HL-60/S4 (cell line): ENCODE measurements around the gene XDH.

Experiments
- in situ Hi-C: fragments of 300-500 bp; cut with MboI; formaldehyde crosslinking; loops from 2 replicates; pipeline ENCODE4 v1.14.3; 2022; ENCODE audit warnings: low sequenced_read_pairs

The XDH gene

DNA sequence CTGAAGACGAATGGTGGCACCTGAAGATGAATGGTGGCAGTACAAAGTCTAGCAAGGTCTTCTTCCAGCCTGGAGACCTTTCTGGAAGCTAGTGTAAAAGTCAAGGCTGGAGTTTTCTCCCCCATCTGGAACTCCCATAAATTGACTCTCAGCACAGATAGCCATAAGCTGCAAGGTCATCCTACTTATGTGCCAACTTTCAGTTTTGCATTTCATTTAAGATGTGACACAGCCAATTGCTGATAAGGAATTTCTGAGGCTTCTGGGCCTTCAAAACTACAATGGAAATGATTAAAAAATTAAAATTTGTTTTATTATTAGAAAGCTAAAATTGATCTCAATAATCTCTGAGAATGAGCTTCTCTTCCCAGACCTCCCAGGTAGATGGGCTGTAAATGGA, 10.2 kb downstream of the XDH start:
- in situ Hi-C loops = no loop called here

DNA sequence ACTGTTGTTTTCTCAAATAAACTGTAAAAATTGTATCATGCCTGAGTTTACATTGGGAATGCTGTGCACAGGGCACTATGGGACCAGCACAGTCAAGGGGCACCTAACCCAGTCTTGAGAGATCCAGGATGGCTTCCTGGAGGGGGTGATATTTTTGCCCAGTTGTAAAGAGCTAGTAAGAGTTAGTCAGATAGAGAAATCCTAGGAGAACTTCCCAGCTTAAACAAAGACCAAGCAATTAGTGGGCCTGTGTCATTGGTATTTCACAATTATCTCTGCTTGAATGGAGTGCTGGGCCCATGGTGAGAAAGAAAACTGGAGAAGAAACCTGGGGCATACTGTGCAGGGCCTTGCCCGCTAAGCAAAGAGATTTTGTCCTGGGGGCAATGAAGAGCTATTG, 12.2 kb downstream of the XDH start:
- in situ Hi-C loops = no loop called here

DNA sequence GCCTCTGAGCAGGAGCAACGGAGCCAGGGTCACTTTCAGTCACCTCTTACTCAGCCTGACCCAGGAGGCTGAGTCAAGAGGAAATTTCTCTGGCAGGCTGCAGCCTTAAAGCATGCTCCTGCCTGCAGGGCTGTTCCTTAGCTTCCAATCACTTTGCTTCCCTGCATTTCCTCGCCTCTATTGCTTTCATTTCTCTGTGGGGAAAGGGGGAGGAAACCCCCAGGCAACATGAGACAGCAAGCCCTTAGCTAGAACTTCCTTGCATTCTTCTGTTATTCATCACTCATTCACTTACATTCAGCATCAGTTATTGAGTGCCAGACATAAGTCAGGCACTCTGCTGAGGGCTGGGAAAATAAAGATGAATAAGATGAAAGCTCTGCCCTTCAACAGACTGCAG, 13.0 kb downstream of the XDH start:
- in situ Hi-C loops = no loop called here

DNA sequence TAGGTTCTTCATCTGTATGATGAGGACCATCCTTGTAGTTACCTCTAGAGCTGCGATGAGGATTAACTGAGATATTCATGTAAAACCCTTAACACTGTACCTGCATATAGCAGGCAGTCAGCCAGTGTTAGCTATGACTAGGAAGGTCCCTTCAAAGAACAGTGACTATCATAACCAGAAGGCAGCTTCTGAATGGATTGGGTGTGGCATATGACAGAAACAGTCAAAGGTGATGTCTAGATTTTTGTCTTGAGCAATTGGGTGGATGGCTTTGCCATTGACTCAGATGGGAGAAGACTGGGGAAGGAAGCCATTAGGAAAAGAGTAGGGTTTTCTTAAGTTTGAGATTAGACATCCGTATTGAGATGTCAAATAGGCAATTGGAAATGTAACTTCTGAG, 15.7 kb downstream of the XDH start:
- in situ Hi-C loops = no loop called here

DNA sequence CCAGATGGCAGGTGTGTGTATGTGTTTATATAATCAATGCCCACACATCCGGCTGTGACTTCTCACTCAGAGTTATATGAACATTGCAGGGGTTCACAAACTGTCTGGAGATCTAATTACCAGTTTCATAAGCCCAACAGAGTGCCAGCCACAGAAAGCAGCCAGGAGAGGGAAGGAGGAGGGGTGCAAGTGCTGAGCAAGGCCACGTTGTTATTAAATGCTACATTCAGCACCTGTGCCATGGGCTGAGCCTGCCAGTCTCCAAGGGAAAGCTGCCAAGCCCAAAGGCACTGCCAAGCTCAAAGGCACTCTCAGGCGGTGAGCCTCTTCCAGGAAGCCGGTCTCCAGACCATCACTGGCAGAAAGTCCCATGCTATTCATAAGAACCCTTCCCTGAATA, 17.4 kb downstream of the XDH start:
- in situ Hi-C loops = no loop called here

DNA sequence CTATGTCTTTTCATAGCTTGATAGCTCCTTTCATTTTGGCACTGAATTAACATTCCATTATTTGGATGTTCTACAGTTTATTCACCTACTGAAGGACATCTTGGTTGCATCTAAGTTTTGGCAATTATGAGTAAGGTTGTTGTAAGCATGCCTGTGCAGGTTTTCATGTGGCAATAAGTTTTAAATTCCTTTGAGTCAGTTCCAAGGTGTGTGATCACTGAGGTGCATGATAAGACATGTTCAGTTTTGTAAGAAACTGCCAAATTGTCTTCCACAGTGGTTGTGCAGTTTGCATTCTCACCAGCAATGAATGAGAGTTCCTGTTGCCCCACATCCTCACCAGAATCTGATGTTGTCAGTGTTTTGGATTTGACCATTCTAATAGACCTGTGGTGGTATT, 24.2 kb downstream of the XDH start:
- in situ Hi-C loops = no loop called here

DNA sequence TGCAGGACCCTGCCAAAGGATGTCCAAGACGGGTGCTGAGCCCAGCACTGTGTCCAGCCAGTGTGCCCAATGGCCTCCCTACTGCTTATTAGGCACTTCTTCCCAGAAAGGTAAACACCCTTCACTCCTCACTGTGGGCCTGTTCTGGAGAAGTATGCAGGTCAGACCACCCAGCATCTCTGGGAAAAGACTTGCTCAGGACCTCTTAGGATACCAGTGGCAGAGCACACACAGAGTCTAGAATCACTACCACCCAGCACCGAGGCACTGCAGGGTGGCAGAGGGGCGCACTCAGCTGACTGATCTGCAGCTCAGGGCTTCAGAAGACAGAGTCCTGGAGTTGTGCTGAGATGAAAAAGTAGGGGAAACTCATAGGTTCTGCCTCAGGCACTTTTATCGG, 25.8 kb downstream of the XDH start:
- in situ Hi-C loops = no loop called here

DNA sequence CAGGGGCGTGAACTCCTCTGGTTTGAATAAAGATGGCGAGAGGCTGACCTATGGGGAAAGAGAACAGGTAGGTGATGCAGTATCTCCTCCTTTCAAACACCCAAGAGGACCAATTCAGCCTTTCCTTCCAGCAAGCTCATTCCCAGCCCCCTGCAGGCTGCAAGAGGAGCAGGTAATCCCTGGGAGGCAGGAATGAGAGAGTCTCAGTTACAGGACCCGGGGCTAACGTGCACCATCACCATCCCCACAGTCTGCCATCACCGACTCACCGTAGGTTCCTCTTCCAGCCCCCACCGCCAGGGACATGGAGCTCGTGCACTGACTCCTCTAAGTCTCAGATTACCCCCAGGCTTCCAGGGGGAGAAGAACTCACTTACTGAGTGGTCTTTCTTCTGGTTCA, 26.7 kb downstream of the XDH start:
- in situ Hi-C loops = no loop called here

DNA sequence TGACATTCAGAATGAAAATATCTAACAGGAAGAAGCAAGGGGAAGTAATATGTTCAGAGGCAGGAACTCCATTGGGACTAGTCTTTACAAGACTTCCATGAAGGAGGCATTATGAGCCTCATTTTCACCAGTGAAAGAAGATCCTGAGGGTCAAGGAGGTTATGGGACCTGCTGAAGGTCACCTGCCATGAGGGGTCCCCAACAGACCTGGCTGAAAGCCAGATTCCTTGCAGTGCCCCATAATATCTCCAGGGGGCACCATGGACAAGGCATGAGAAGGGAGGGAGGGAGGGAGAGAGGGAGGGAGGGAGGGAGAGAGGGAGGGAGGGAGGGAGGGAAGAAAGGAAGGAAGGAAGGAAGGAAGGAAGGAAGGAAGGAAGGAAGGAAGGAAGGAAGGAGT, 27.9 kb downstream of the XDH start:
- in situ Hi-C loops = no loop called here

DNA sequence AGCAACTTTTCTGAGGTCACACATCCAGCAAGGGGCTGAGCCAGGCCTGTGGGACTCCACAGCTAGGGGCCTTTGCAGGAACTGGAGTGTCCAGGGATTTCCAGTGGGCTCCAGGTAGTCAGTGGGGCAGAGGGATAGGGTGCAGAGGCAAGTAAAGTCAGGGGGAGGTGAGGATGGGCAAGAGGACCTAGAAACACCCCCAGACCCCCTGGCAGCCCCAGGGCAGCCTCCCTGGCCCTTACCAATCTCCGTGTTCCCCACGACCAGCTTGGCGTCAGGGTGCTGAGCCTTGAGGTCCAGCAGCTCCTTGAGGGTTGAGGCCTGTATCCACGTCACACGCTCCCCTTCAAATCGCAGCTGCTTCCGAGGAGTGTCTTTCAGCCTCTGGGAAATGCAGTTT, 28.4 kb downstream of the XDH start:
- in situ Hi-C loops = no loop called here

DNA sequence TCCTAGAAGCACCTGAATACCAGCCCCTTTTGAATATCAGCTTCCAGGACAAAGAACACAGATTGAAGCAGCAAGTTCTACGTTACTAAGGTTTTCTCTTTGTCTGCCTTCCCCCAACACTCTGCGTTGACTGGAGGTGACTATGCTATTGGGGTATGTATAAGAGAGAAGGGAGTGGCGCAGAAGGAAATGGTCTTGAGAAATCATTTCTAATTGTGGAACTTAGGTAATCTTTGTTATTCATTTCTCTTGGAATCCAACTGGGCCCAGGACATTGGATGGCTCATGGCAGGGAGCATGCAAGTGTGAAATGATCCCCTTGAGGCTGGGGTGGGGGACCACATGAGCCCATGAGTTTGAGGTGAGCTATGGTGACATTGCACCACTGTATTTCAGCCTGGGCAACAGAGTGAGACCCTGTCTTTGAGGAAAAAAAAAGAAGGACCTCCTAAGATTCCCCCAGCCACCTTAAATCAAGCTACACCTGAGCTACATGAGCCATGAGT, 29.7 kb downstream of the XDH start:
- in situ Hi-C loops = no loop called here

DNA sequence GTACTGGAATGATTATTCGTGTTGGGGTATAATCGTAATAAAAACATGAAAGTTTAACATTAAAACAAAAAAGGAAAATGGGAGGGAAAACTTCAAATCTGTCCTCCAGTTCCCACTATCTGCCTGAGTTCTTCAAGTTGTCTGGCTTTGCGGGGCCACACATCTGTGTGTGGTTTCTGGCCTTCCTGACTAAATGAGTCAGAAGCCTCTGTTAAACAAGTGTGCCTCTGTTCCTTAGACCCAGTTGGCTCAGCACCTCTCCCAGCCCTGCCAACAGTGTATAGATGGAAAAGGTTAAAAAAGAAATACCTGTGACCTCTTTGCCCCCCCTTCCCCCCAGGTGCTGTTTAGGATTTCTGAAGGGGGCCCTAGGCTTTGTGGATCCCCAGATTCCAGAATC, 30.2 kb downstream of the XDH start:
- in situ Hi-C loops = no loop called here

DNA sequence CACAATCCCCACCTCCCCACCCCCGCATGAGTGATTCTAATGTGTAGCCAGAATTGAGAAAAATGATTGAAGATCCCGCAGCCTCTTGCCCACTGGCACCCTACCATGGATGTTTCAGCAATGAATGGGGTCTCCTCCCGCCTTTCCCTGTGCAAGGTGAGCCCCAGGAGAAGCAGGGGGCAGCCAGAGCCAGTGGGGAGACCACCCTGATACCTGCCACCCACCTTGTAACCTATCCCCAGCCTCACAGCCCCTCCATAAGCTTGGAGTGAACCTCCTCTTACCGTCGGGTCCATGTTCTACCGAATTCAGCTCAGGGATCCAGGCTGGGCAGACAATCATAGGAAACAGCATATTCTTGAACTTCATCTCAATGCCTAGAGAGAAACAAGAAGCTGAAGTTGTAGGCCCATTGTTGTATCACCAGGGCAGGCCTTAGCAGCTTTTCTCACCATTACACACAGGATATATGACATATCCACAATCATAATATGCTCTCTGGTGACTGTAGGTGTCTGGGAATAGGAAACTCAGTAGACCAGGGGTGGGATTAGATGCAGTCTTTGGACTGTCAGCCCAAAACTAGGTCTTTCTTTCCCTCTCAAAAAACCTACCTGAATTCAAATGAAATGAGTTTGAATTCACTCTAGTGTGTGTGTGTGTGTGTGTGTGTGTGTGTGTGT, 30.9 kb downstream of the XDH start:
- in situ Hi-C loops = no loop called here

DNA sequence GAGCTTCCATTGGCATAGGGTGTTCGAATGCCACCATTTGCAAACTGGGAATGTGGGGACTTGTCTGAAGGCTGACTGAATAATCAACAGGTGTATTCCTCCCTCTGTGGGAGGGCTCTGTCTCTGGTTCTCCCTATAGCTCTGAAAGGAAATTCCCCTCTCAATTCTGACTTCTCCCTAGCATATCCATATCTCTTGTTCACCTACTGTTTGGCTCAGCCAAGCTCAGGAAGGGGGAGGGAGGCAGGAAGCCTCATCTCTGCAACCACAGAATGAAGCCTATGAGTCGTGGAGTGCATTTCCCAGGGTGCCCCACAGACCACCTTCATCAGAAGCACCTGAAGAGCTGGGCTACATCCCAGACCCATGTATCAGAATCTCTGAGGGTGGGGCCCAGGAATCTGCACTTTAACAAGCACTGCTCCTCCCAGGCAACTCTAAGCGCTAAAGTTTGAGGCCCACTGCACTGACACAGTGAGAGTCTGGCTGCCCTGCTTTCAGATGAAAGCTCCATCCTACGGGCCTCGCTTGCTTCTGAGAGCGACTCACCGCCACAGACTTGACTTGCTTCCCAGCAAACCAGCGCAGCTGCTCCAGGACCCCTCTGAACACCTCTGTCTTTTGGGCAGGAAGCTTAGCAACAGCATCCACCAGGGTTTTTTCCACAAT, 32.0 kb downstream of the XDH start:
- in situ Hi-C loops = no loop called here

DNA sequence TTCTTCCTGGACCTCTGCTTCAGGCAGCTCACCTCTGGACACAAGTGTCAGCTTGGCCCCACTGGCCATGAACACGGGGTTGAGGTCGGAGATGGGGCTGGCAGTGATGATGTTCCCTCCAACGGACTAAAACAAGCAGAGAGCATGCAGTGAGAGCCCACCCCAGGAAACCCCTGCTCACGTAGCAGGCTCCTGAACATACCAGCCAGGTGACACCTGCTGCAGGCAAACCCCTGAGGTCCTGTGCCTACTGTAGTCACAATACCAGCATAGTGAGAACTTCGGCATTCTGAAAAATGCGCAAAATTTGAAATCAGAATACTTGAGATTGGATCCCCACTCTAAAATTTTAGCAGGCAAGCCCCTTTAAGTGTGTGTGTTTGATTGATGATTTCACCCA, 32.9 kb downstream of the XDH start:
- in situ Hi-C loops = no loop called here

DNA sequence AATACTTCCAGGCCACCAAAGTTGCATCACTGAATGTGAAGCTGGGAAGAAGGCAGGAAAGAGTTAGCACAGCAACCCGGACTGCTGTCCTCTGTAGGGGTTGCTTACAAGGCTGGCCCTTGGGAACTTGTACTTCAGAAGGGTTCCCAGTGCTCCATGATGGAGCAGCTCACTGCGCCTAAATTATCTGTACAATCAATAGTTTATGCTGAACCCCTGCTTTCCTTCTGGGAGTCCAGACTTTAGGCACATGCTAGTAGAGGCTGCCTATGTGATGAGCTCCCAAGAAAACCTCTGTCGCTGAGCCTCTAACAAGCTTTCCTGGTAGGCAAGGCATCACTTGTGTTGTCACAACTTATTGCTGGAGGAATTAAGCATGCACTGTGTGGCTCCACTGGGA, 34.3 kb downstream of the XDH start:
- in situ Hi-C loops = no loop called here

DNA sequence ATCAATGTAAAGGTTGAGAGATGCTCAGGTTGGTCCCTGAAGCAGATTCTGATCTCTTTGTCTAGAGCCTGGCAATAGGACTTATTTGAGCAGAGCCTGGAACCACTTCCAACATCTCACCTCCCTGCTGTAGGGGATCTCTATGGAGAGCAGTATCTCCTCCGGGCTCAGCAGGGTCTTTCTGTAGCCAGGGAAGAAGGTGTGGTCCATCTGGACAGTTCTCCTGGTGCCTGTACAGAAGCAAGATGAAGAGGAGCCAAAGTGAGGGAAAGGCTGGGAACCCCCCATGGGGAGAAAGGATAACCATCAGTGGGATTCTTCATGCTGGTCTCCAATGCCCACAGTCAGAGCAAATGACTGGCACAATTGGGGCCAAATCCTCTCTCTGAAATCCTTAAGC, 34.8 kb downstream of the XDH start:
- in situ Hi-C loops = no loop called here

DNA sequence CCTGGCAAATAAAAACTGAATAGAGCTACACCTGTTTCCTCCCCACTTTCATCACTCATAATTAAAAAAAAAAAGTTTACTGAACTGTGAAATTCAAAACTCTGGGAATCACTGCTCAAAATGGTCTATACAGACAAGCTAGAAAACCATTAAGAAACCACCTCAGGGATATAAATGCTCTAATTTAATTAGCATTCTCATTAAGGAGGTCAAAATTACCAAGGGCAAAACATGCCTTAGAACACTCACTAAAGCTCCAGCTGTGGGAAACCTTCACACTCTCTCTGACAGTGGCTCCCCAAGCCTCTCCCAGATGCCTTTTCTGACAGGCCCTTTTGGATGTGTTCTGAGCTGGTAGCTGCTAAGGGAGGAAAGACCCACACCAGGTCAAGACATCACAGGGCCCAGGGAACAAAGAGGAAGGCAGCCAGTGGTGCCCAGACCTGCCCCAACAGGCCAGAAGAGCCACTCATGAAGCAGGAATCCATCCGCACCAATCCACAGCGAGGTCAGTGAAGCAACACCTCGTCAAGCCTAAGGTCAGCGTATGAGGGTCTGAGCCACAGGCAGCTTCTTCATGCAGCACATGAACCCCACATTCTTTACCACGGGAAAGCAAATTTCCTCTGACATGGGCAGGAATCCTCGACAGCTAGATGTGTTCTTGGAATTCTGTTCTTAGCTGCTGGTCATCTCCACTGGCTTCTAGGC, 35.6 kb downstream of the XDH start:
- in situ Hi-C loops = no loop called here

DNA sequence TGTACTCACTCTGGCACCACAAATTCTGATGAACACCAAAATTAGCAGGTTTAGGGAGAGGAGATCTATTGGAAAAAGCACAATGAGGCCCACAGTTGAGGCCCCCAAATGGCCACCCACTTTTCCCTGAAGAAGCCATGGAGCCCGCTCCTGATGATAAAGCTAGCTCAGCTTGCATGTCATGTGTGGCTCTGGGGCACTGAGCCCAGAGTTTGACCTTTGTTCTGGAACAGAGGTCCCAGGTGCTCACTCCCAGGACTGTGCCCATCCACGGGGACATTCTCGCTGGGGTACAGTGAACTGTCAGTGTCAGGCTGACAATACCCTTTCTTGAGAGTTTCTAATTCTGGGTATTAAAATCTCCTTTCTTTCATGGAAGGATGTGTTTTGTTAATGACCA, 36.2 kb downstream of the XDH start:
- in situ Hi-C loops = no loop called here

DNA sequence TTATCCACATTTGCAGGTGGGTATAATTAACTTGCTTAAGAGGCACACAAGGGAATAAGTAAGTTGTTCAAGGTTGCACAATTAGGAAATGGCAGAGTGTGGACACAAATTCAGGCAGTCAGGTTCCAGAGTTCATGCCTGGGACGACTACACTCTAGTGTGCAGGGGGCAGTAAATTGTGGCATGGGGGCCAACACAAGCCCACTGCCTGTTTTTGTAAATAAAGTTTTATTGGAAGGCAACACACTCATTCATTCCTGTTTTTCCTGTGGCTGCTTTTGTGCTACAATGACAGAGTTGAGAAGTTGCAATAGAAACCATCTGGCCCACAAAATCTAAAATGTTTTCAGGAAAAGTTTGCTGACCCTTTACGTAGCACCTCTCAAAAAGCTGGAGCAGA, 41.4 kb downstream of the XDH start:
- in situ Hi-C loops = no loop called here

DNA sequence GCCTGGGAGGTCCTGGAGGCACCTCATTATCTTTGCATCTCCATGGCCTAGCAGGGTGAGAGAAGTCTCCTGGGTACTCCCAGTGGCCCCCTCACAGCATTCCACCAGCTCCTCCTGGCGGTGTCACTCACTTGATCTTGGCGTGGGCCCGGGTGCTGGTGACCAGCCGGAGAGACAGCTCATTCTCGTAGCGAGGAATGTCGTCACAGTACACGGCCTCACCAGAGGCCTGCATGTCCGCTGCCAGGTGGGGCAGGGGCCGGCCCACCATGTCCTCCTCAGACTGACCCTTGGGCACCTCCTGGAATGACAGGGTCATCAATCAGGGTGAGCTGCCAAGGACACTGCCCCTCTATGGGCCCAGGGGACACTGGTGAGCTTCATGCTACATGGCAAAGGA, 42.4 kb downstream of the XDH start:
- in situ Hi-C loops = no loop called here

DNA sequence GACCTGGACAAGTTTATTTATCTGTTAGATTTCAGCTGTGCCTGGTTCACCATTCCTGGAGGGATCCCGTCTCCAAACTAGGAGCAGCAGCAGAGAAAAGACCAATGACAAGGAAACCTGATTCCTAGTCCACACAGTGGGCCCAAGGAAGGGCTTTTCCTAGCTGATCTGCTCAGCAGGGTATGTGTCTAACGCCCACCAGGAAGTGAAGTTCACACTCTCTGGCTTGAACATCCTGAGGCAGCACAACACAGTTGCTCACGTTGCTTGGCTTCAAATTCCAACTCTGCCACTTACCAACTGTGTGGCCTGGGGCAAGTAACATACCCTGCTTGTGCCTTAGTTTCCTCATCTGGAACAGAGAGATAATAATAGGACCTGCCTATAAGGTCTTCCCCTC, 42.9 kb downstream of the XDH start:
- in situ Hi-C loops = no loop called here
